ENCODE data around the gene IGFLR1. TPM values are rescaled to one million over a fixed set of nuclear protein-coding genes. Genes with fewer than 3 reads are reported as not detected.

Gene IGFLR1
- total and polyA plus RNA-seq, 9 of the 15 experiments (the other 6 are each of a cell fraction or from before 2014, with no cell fraction given), result 1.0 to 14.3 (median 4.6) TPM

GRCh38 chr19:35693835-35694599, 48.2 kb downstream of the IGFLR1 start (continued):
- TF ChIP-seq PBX2 (CRISPR knock-in tag; IDR thresholded peaks at IDR 0.05; ENCODE audit: low read depth) (no peak), PBX2 (tag; conservative IDR thresholded peaks at IDR 0.05; ENCODE audit: low read depth) (peak; percentile 55), GTF2A2 (tag; IDR thresholded peaks at IDR 0.05) (no peak), SMC3 (conservative IDR thresholded peaks at IDR 0.05; ENCODE audit: insufficient read depth, low read depth, low read length) (peak; percentile 99), MCM2 (IDR thresholded peaks at IDR 0.05; ENCODE audit: low read depth) (peak; percentile 96), SIRT6 (IDR thresholded peaks at IDR 0.05; ENCODE audit: low read depth, low read length) (no peak), TBL1XR1 (IDR thresholded peaks at IDR 0.05; ENCODE audit: low read length in 2 of 2) (0 out of 4 replicates have a peak, but pooled peaks have one; percentile 34), ELK1 (CRISPR knock-in tag; IDR thresholded peaks at IDR 0.05) (no peak), ZNF311 (CRISPR knock-in tag; IDR thresholded peaks at IDR 0.05) (no peak), ZNF609 (CRISPR knock-in tag; IDR thresholded peaks at IDR 0.05; ENCODE audit: borderline replicate concordance) (0 out of 2 replicates have a peak, but pooled peaks have one; percentile 29), ZNF263 (CRISPR knock-in tag; IDR thresholded peaks at IDR 0.05; ENCODE audit: borderline replicate concordance) (peak; percentile 100), ZFP36 (IDR thresholded peaks at IDR 0.05; ENCODE audit: low read depth, low read length, partially characterized antibody) (peak; percentile 57), ZBTB26 (CRISPR knock-in tag; IDR thresholded peaks at IDR 0.05) (peak; percentile 96), ZBTB5 (IDR thresholded peaks at IDR 0.05) (0 out of 2 replicates have a peak, but pooled peaks have one; percentile 40)
